GM12864 (cell line): ENCODE results near the gene EIF4E2.

Experiments used
- DNase-seq: peaks from one replicate; pipeline ENCODE4 v3.0.0-alpha.2; 2011; ENCODE audit warnings: low read depth
- H3K4me3 ChIP-seq: 2 replicates; pipeline ENCODE4 v1.5.1; 2011; ENCODE audit warnings: mild to moderate bottlenecking, low read depth, low read length, control low read depth
- CTCF ChIP-seq: IDR thresholded peaks from 2 replicates; pipeline ENCODE4 v1.5.1; 2011; ENCODE audit warnings: low read depth, mild to moderate bottlenecking, moderate library complexity, low read length, control low read depth, inconsistent platforms; ENCODE audit errors: missing control alignments

Gene EIF4E2

DNA sequence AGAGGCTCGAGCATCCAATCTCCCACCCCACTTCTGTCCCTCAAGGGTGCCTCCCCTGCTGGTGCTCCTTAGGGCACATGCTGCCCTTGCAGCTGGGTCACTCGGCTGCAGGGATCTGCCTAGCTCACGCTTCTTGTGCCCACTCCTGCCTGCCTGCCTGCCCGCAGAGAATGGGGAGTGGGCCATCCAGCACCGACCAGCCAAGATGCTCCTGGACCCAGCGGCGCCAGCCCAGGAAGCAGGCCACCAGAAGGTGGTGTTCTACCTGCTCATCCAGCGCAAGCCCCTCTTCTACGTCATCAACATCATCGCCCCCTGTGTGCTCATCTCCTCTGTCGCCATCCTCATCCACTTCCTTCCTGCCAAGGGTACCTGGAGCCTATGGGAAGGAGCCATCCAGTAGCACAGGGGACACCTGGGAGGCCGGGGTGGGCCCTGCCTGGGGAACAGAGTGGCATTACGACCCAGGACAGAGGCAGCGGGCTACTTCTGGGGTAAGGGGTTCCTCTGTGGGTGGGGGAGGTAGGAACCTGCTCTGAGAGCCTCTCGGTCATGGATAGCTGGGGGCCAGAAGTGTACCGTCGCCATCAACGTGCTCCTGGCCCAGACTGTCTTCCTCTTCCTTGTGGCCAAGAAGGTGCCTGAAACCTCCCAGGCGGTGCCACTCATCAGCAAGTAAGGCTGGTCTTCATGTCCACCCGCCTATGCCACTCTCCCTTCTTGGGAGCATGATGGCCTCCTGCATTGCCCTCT, 7.6 kb upstream of the EIF4E2 start:
- no peak for TF ChIP-seq CTCF
- DNase-seq, result no peak
- H3K4me3 ChIP-seq, result no peak overlapping the region

- no peak for TF ChIP-seq CTCF
- no peak for DNase-seq
- H3K4me3 ChIP-seq, result no peak overlapping the region
These were observed 7.0 kb upstream of the EIF4E2 start for GRCh38 chr2:232543491-232543890.

DNA sequence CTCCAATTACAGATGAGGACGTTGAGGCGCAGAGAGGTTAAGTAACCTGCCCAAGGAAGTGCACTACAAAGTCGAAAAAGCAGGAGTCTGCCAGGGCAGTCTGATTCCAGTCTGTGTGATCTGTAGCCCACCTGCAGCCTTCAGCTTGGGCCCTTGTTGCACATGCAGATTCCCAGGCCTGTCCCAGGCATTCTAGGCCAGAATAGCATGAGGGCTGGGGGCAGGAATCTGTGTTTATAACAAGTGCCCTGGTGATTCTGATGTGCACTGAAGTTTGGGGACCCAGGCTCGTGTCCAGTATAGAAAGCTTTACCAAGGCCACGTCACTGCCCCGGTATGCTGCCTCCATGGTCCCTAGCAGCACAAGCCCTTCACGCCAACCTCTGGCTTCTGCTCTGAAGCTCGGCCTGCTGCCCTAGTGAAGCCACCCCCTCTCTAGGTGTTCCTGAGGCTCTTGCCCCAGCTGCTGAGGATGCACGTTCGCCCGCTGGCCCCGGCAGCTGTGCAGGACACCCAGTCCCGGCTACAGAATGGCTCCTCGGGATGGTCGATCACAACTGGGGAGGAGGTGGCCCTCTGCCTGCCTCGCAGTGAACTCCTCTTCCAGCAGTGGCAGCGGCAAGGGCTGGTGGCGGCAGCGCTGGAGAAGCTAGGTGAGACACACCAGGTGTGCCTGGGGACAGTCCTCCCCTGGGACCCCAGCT, 6.4 kb upstream of the EIF4E2 start:
- no peak for TF ChIP-seq CTCF
- DNase-seq, result no peak
- H3K4me3 ChIP-seq, result no peak overlapping the region

- no peak for DNase-seq
- H3K4me3 ChIP-seq, result no peak overlapping the region
- TF ChIP-seq CTCF, result no peak
These were observed 5.8 kb upstream of the EIF4E2 start for GRCh38 chr2:232544674-232545073.

GRCh38 chr2:232545511-232546375, 4.7 kb upstream of the EIF4E2 start:
- TF ChIP-seq CTCF, result no peak

GRCh38 chr2:232547991-232548390, 2.5 kb upstream of the EIF4E2 start:
- no peak for TF ChIP-seq CTCF
- no peak for DNase-seq
- H3K4me3 ChIP-seq, result no peak overlapping the region

More at GRCh38 chr2:232545511-232546375, 4.7 kb upstream of the EIF4E2 start:
- H3K4me3 ChIP-seq, result no peak overlapping the region
- DNase-seq, result no peak
